HCT116 (cell line): ENCODE results near the gene CRYGN. TPM values are rescaled to one million over a fixed set of nuclear protein-coding genes. Genes with fewer than 3 reads are reported as not detected.

Experiments used
- ATAC-seq: fragments of 200-7000 bp; cut with Tn5 transposase; 2 replicates; pipeline ENCODE4 v1.9.1; 2020; ENCODE audit warnings: mild to moderate bottlenecking, moderate library complexity
- BruUV-seq: library from RNA; stranded (reverse); fragments of 400-500 nt; replicated peaks from 2 replicates; lab custom pipeline; 2021; lab: Mats Ljungman, UMichigan
- CTCF ChIA-PET: fragments of 300-600 bp; sonication (Branson Sonifier 250); formaldehyde crosslinking; loops from one replicate; lab custom pipeline; 2021; ENCODE audit warnings: antibody characterized with exemption; lab: Charles Lee
- POLR2A ChIA-PET: fragments of 300-600, 350-600 bp; sonication (Branson Sonifier 250); formaldehyde crosslinking; loops from one replicate; lab custom pipeline; 2021; ENCODE audit warnings: antibody characterized with exemption; lab: Charles Lee
- RAD21 ChIA-PET, 2 experiments: fragments of 300-600 bp; sonication (Branson Sonifier 250); formaldehyde crosslinking; loops; one replicate each; lab custom pipeline; 2023; ENCODE audit warnings: low total read pairs in 2 of 2; ENCODE audit not compliant: uncharacterized antibody in 2 of 2, unreplicated experiment in 2 of 2, low non-redundant PET in 1 of 2; lab: Charles Lee
- DNase-seq: peaks from one replicate; pipeline ENCODE4 v3.0.0-alpha.2; 2010; ENCODE audit warnings: low read depth, low spot score
- H2AFZ ChIP-seq: fragments of 200-600 bp; shearing (Covaris generic), sonication (generic); 2 replicates; pipeline ENCODE4 v1.6.1; 2017; ENCODE audit warnings: low read depth, mixed run types, mixed read lengths, antibody characterized with exemption, low read length; ENCODE audit not compliant: poor library complexity, severe bottlenecking
- H3K27ac ChIP-seq: 2 replicates; pipeline ENCODE4 v1.5.1; 2012; ENCODE audit warnings: low read depth, low read length
- H3K27me3 ChIP-seq: fragments of 200-600 bp; sonication (generic); 2 replicates; pipeline ENCODE4 v1.6.1; 2016; ENCODE audit warnings: mixed run types, low read length, mixed read lengths; ENCODE audit not compliant: insufficient read depth
- H3K36me3 ChIP-seq, 2 experiments: fragments of 200-500 bp in 1 of 2; fragments of 200-600 bp in 1 of 2; sonication (Bioruptor generic) in 1 of 2; sonication (generic) in 1 of 2; 2 replicates each; pipeline versions ENCODE4 v1.5.1 to v1.6.1; 2014 to 2016; ENCODE audit warnings: low read length in 2 of 2, inconsistent platforms in 1 of 2, mixed read lengths in 1 of 2, mixed run types in 1 of 2; ENCODE audit not compliant: insufficient read depth in 2 of 2, control insufficient read depth in 1 of 2
- H3K4me1 ChIP-seq, 2 experiments: fragments of 200-600 bp in 1 of 2; sonication (generic) in 1 of 2; 2 replicates each; pipeline versions ENCODE4 v1.5.1 to v1.6.1; 2012 to 2017; ENCODE audit warnings: low read length in 2 of 2, inconsistent platforms in 1 of 2, mild to moderate bottlenecking in 1 of 2, mixed read lengths in 1 of 2, mixed run types in 1 of 2, moderate library complexity in 1 of 2; ENCODE audit not compliant: insufficient read depth in 2 of 2, control insufficient read depth in 1 of 2
- H3K4me2 ChIP-seq: fragments of 200-600 bp; sonication (generic); 2 replicates; pipeline ENCODE4 v1.6.1; 2017; ENCODE audit warnings: mixed run types, low read length, mixed read lengths
- H3K4me3 ChIP-seq, 2 experiments: fragments of 200-600 bp in 1 of 2; sonication (generic) in 1 of 2; replicated peaks in 1 of 2; 2 replicates each; pipeline ENCODE4 v1.5.1; 2011 to 2016; ENCODE audit warnings: low read length in 2 of 2, control low read depth in 1 of 2, low read depth in 1 of 2, mild to moderate bottlenecking in 1 of 2, mixed read lengths in 1 of 2, mixed run types in 1 of 2
- H3K79me2 ChIP-seq: fragments of 200-600 bp; sonication (generic); 2 replicates; pipeline ENCODE4 v1.6.1; 2017; ENCODE audit warnings: mild to moderate bottlenecking, mixed run types, low read length, moderate library complexity, mixed read lengths; ENCODE audit not compliant: insufficient read depth
- H3K9ac ChIP-seq: fragments of 200-600 bp; sonication (generic); 2 replicates; pipeline ENCODE4 v1.6.1; 2016; ENCODE audit warnings: low read length, mixed read lengths
- H3K9me2 ChIP-seq: fragments of 200-600 bp; sonication (generic), shearing (Covaris generic); 2 replicates; pipeline ENCODE4 v1.6.1; 2017; ENCODE audit warnings: mixed run types, mild to moderate bottlenecking, moderate library complexity; ENCODE audit not compliant: insufficient read depth
- H3K9me3 ChIP-seq, 2 experiments: fragments of 200-500 bp in 1 of 2; fragments of 200-600 bp in 1 of 2; sonication (Bioruptor generic) in 1 of 2; sonication (generic) in 1 of 2; 2 replicates each; pipeline ENCODE4 v1.6.1; 2014 to 2017; ENCODE audit warnings: low read length in 2 of 2, mixed read lengths in 2 of 2, inconsistent platforms in 1 of 2, low read depth in 1 of 2, mild to moderate bottlenecking in 1 of 2, mixed run types in 1 of 2, moderate library complexity in 1 of 2; ENCODE audit not compliant: control insufficient read depth in 1 of 2, insufficient read depth in 1 of 2
- H4K20me1 ChIP-seq: fragments of 200-600 bp; sonication (generic), shearing (Covaris generic); 2 replicates; pipeline ENCODE4 v1.6.1; 2017; ENCODE audit warnings: mixed run types, mild to moderate bottlenecking, moderate library complexity; ENCODE audit not compliant: insufficient read depth
- CEBPB ChIP-seq: IDR thresholded peaks from 2 replicates; pipeline ENCODE4 v1.6.1; 2012; ENCODE audit warnings: low read depth
- EGR1 ChIP-seq: IDR thresholded peaks from 2 replicates; pipeline ENCODE4 v1.6.1; 2012; ENCODE audit warnings: low read depth
- ELF1 ChIP-seq: IDR thresholded peaks from 2 replicates; pipeline ENCODE4 v1.6.1; 2012; ENCODE audit warnings: low read depth, borderline replicate concordance
- EZH2 ChIP-seq: fragments of 200-600 bp; sonication (generic); IDR thresholded peaks from 2 replicates; pipeline ENCODE4 v1.6.1; 2017; ENCODE audit warnings: antibody characterized with exemption, mixed run types
- FOSL1 ChIP-seq: IDR thresholded peaks from 2 replicates; pipeline ENCODE4 v1.6.1; 2012; ENCODE audit warnings: low read depth
- JUND ChIP-seq: IDR thresholded peaks from 2 replicates; pipeline ENCODE4 v1.6.1; 2012
- POLR2A ChIP-seq: IDR thresholded peaks from 2 replicates; pipeline ENCODE4 v1.7.0; 2011; ENCODE audit warnings: borderline replicate concordance; ENCODE audit not compliant: insufficient read depth, insufficient read length; ENCODE audit errors: extremely low read depth
- POLR2AphosphoS5 ChIP-seq: IDR thresholded peaks from 2 replicates; pipeline ENCODE4 v1.6.1; 2011; ENCODE audit warnings: mild to moderate bottlenecking, low read depth, low read length, moderate library complexity
- RAD21 ChIP-seq: IDR thresholded peaks from 2 replicates; pipeline ENCODE4 v1.6.1; 2012; ENCODE audit warnings: low read depth, mild to moderate bottlenecking
- SRF ChIP-seq: IDR thresholded peaks from 2 replicates; pipeline ENCODE4 v1.6.1; 2012; ENCODE audit warnings: low read depth
- TCF7L2 ChIP-seq: IDR thresholded peaks from 2 replicates; pipeline ENCODE4 v1.7.0; 2011; ENCODE audit warnings: borderline replicate concordance, inconsistent platforms; ENCODE audit not compliant: insufficient read depth, insufficient read length; ENCODE audit errors: extremely low read depth
- ZFX ChIP-seq: fragments of 450-650 bp; IDR thresholded peaks from 2 replicates; pipeline ENCODE4 v1.6.1; 2017
- intact Hi-C: fragments of 100-400 bp; cut with micrococcal nuclease; formaldehyde crosslinking; loops from 2 replicates; pipeline ENCODE4 v1.10.0; 2022
- total RNA-seq: library from RNA; stranded (reverse); gene quantifications from one replicate; pipeline ENCODE4 v1.2.1, GENCODE V29; 2021; ENCODE audit not compliant: unreplicated experiment
- TF ChIP-seq, protein P1 (sequence below): IDR thresholded peaks from 2 replicates; pipeline ENCODE4 v1.6.1; 2012
- TF ChIP-seq, protein P2 (sequence below): IDR thresholded peaks from 2 replicates; pipeline ENCODE4 v1.6.1; 2012

CRYGN gene
- total RNA-seq, 1 experiment from 2014 or later = not detected

DNA sequence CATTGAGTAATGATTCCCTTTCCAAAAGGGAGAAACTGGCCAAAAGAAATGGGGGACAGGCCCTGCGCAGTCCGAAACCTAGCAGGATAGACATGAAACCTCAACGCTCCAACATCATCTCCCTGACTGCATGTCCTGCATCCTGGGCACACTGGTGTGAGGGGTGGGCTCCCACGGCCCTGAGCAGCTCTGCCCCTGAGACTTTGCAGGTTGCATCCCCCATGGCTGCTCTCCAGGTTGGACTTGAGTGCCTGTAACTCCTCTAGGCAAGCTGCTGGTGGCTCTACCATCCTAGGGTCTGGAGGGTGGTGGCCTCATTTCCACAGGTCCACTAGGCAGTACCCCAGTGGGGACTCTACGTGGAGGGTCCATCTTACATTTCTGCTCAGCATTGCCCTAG is 16.3 kb upstream of the CRYGN start (continued):
- no peak for TF ChIP-seq ELF1
- TF ChIP-seq EGR1 = no peak
- TF ChIP-seq, protein P1, sequence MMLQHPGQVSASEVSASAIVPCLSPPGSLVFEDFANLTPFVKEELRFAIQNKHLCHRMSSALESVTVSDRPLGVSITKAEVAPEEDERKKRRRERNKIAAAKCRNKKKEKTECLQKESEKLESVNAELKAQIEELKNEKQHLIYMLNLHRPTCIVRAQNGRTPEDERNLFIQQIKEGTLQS = no peak
- no peak for TF ChIP-seq POLR2A

DNA sequence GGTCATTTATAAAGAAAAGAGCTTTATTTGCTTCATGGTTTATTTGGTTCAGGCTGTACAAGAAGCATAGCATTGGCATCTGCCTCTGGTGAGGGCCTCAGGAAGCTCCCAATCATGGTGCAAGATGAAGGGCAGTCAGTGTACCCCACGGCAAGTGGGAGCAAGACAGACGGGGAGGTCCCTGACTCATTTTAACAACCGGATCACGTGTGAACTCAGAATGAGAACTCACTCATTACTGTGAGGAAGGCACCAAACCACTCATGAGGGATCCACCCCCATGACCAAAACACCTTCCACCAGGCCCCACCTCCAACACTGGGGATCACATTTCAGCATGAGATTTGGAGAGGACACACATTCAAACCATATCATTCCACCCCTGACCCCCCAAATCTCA is 15.7 kb upstream of the CRYGN start:
- CTCF ChIA-PET = no interaction called here

DNA sequence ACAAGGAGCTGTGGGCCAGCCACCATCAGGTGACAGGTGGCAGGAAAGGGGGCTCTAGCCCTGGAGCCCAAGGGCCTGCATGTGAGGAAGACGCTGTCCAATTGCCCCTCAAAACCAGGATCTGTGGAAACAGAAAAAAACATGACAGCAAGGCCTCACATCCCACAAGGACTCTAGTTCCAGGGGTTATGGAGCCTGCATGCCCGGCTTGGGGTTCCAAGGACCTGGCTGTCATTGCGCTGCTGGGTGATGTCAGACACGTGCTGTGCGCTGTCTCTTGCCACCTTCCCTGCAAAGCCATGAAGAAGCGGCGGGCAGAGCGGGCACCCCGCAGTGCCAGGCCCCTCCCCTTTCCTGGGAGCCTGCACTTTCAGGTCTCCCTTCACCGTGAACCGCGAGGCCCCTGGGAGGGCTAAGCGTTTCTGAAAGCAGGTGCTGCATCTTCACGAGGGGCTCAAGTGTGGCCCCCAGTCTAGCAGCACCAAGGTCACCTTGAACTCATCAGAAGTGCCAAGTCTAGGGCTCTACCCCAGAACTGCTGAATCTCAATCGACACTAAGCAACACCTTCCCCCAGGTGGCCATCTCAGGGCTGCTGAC is 15.1 kb upstream of the CRYGN start:
- no peaks in the 10 kb centered on the region for H3K27me3 ChIP-seq
- ATAC-seq (no peak), DNase-seq (no peak)
- CTCF ChIA-PET = no interaction called here
- RAD21 ChIA-PET = no interaction called here
- no TSS peak for BruUV-seq
- POLR2A ChIA-PET = no interaction called here
- H3K4me1 ChIP-seq = peaks cover 10 to 12% of the 10 kb centered on the region in 2 experiments
- H3K36me3 ChIP-seq = no peaks in the 10 kb centered on the region
- no peaks in the 10 kb centered on the region for H3K9me3 ChIP-seq
- no peaks in the 10 kb centered on the region for H3K79me2 ChIP-seq
- intact Hi-C loops = no loop called here
- TF ChIP-seq TCF7L2 = no peak
- TF ChIP-seq CEBPB = no peak
- TF ChIP-seq JUND = no peak
- TF ChIP-seq RAD21 = no peak
- no peak for TF ChIP-seq ZFX
- TF ChIP-seq, protein P1 = no peak
- TF ChIP-seq, protein P2, sequence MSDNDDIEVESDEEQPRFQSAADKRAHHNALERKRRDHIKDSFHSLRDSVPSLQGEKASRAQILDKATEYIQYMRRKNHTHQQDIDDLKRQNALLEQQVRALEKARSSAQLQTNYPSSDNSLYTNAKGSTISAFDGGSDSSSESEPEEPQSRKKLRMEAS = no peak
- TF ChIP-seq SRF = no peak
- TF ChIP-seq FOSL1 = no peak
- TF ChIP-seq POLR2AphosphoS5 = no peak
- H3K9me2 ChIP-seq = no peaks in the 10 kb centered on the region
- H3K4me3 ChIP-seq = no peak overlapping the region
- H3K27ac ChIP-seq = no peak overlapping the region
- H3K4me2 ChIP-seq = no peak overlapping the region
- H3K9ac ChIP-seq = no peak overlapping the region
- no peak overlapping the region for H2AFZ ChIP-seq
- no peaks in the 10 kb centered on the region for H4K20me1 ChIP-seq

More for the DNA sequence above, 15.7 kb upstream of the CRYGN start:
- Histone ChIP-seq H3K9me2 (no peaks in the 10 kb centered on the region), H3K27me3 (no peaks in the 10 kb centered on the region), H2AFZ (no peak overlapping the region), H3K9ac (no peak overlapping the region), H3K4me3 (no peak overlapping the region), H3K4me2 (no peak overlapping the region), H3K4me1 (peaks cover 16 to 18% of the 10 kb centered on the region in 2 experiments), H3K27ac (no peak overlapping the region), H3K36me3 (no peaks in the 10 kb centered on the region), H4K20me1 (no peaks in the 10 kb centered on the region), H3K79me2 (no peaks in the 10 kb centered on the region), H3K9me3 (no peaks in the 10 kb centered on the region)
- intact Hi-C loops = no loop called here
- ChIA-PET RAD21 (no interaction called here), POLR2A (no interaction called here)
- TF ChIP-seq, protein P2 = no peak
- TF ChIP-seq RAD21 (no peak), TCF7L2 (no peak), EZH2 (no peak), ELF1 (no peak), POLR2A (no peak)
- no peak for DNase-seq
- ATAC-seq = no peak
- BruUV-seq = no TSS peak
